ENCODE data around the gene TLDC2.
"Not testable (repeated sequence)": the region's sequence is repeated elsewhere in the genome, so short reads cannot be mapped to it uniquely, and the experiment has no call there.

Gene TLDC2

GRCh38 chr20:36917240-36917639 lies 41.3 kb downstream of the TLDC2 start:
- no peak for DNase-seq

GRCh38 chr20:36917943-36918342 lies 42.0 kb downstream of the TLDC2 start:
- no peak for DNase-seq

- peak; percentile 52 for DNase-seq
Observed at GRCh38 chr20:36919715-36920333, 43.9 kb downstream of the TLDC2 start.

- no peak for DNase-seq
Observed at GRCh38 chr20:36920334-36920730, 44.4 kb downstream of the TLDC2 start.

- DNase-seq = no peak
Observed at GRCh38 chr20:36924167-36925045, 48.5 kb downstream of the TLDC2 start.

- DNase-seq = no peak
Observed at GRCh38 chr20:36925234-36925633, 49.3 kb downstream of the TLDC2 start.

GRCh38 chr20:36926653-36927200 lies 50.8 kb downstream of the TLDC2 start:
- no peak for DNase-seq

GRCh38 chr20:36927704-36928103 lies 51.8 kb downstream of the TLDC2 start:
- DNase-seq = no peak

GRCh38 chr20:36929290-36929689 lies 53.4 kb downstream of the TLDC2 start:
- no peak for DNase-seq

GRCh38 chr20:36929691-36930090 lies 53.8 kb downstream of the TLDC2 start:
- DNase-seq = no peak

- not testable (repeated sequence) for DNase-seq
Observed at GRCh38 chr20:36932067-36932466, 56.1 kb downstream of the TLDC2 start.

- no peak for DNase-seq
Observed at GRCh38 chr20:36932476-36933426, 56.8 kb downstream of the TLDC2 start.

GRCh38 chr20:36933571-36933970 lies 57.6 kb downstream of the TLDC2 start:
- DNase-seq = not testable (repeated sequence)

GRCh38 chr20:36936341-36936740 lies 60.4 kb downstream of the TLDC2 start:
- no peak for DNase-seq

- DNase-seq = not testable (repeated sequence)
Observed at GRCh38 chr20:36936761-36937401, 60.9 kb downstream of the TLDC2 start.

GRCh38 chr20:36937402-36937770 lies 61.4 kb downstream of the TLDC2 start:
- no peak for DNase-seq

GRCh38 chr20:36941401-36941835 lies 65.5 kb downstream of the TLDC2 start:
- no peak for DNase-seq
